Activated CD8-positive, alpha-beta T cell treated with anti-CD3 and anti-CD28 coated beads for 36 hours (primary cell): ENCODE data around the gene TMEM131. TPM values are rescaled to one million over a fixed set of nuclear protein-coding genes. Genes with fewer than 3 reads are reported as not detected.

Experiments used
- ATAC-seq: fragments of 200-7000 bp; cut with Tn5 transposase; one replicate; pipeline ENCODE4 v1.10.0; 2021; ENCODE audit warnings: mild to moderate bottlenecking, moderate library complexity
- CTCF ChIA-PET: fragments of 350-600 bp; sonication (Branson Sonifier 250); formaldehyde crosslinking; loops from one replicate; lab custom pipeline; 2021; ENCODE audit warnings: antibody characterized with exemption; lab: Charles Lee
- POLR2A ChIA-PET: fragments of 350-600 bp; sonication (Branson Sonifier 250); formaldehyde crosslinking; loops from one replicate; lab custom pipeline; 2021; ENCODE audit warnings: antibody characterized with exemption; lab: Charles Lee
- DNase-seq: peaks from one replicate; pipeline ENCODE4 v3.0.0-alpha.2; 2020
- H3K27ac Mint-ChIP-seq: one replicate; pipeline ENCODE4 v1.8.0; 2021; ENCODE audit warnings: mild to moderate bottlenecking, mixed read lengths
- H3K27me3 Mint-ChIP-seq: one replicate; pipeline ENCODE4 v1.8.0; 2021; ENCODE audit warnings: mixed read lengths
- H3K36me3 Mint-ChIP-seq: one replicate; pipeline ENCODE4 v1.8.0; 2021; ENCODE audit warnings: low read depth, mixed read lengths
- H3K4me1 Mint-ChIP-seq: one replicate; pipeline ENCODE4 v1.8.0; 2021; ENCODE audit warnings: low read depth, mixed read lengths
- H3K4me3 Mint-ChIP-seq: one replicate; pipeline ENCODE4 v1.8.0; 2021; ENCODE audit warnings: mild to moderate bottlenecking, moderate library complexity, mixed read lengths
- H3K9me3 Mint-ChIP-seq: one replicate; pipeline ENCODE4 v1.8.0; 2021; ENCODE audit warnings: mixed read lengths
- CTCF ChIP-seq: fragments of 200-600 bp; IDR thresholded peaks from one replicate; pipeline ENCODE4 v1.8.0; 2022; ENCODE audit warnings: antibody characterized with exemption, mild to moderate bottlenecking
- intact Hi-C: fragments of 100-400 bp; cut with micrococcal nuclease; formaldehyde crosslinking; loops from one replicate; pipeline ENCODE4 v1.10.0; 2022
- total RNA-seq, 2 experiments: library from RNA; stranded (reverse); gene quantifications; one replicate each; pipeline ENCODE4 v1.2.3, GENCODE V29; 2021

The TMEM131 gene
- total RNA-seq, 2 experiments from 2014 or later: 24.2 to 27.4 TPM

DNA sequence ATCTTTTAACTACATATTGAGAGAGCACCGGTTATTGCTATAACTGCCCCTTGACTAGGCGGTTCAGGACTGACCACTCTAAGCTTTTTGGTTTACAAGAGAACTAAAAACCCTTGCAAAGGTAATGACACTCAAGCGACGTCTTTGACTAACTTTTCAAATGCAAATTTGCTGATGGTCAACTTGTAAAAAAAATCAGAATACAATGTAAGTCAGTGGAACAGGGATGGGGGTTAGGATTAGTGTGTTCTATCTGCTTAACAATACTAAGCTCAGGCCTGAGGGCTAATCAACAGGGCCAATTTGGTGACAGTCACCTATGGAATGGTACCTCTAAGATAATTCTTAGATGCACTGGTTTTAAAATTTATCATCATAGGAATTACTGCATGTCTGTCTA is 225.3 kb downstream of the TMEM131 start:
- peaks cover 11% of the 10 kb centered on the region for H3K4me1 Mint-ChIP-seq
- no peak overlapping the region for H3K4me3 Mint-ChIP-seq
- ChIA-PET POLR2A (no interaction called here), CTCF (interaction anchor here (3.8 kb wide), 1 partner anchor 36 kb away, joined by 9 read pairs; no protein-coding TSS in a partner anchor)
- intact Hi-C loops: no loop called here
- no peak overlapping the region for H3K27ac Mint-ChIP-seq
- H3K36me3 Mint-ChIP-seq: peaks cover 5% of the 10 kb centered on the region
- ATAC-seq: no peak
- no peaks in the 10 kb centered on the region for H3K27me3 Mint-ChIP-seq
- DNase-seq: no peak
- TF ChIP-seq CTCF: no peak
- H3K9me3 Mint-ChIP-seq: no peaks in the 10 kb centered on the region

GRCh38 chr2:97769711-97770110 is 226.0 kb downstream of the TMEM131 start:
- DNase-seq (no peak), ATAC-seq (no peak)
- POLR2A ChIA-PET: interaction anchor here (1.0 kb wide), 1 partner anchor 8 kb away, joined by 3 read pairs; no protein-coding TSS in a partner anchor
- TF ChIP-seq CTCF: no peak
- Mint-ChIP-seq H3K4me1 (peaks cover 11% of the 10 kb centered on the region), H3K9me3 (no peaks in the 10 kb centered on the region), H3K27me3 (no peaks in the 10 kb centered on the region), H3K27ac (no peak overlapping the region), H3K36me3 (peaks cover 5% of the 10 kb centered on the region), H3K4me3 (no peak overlapping the region)
- CTCF ChIA-PET: interaction anchor here (3.8 kb wide), 1 partner anchor 37 kb away, joined by 9 read pairs; no protein-coding TSS in a partner anchor
- intact Hi-C loops: no loop called here

DNA sequence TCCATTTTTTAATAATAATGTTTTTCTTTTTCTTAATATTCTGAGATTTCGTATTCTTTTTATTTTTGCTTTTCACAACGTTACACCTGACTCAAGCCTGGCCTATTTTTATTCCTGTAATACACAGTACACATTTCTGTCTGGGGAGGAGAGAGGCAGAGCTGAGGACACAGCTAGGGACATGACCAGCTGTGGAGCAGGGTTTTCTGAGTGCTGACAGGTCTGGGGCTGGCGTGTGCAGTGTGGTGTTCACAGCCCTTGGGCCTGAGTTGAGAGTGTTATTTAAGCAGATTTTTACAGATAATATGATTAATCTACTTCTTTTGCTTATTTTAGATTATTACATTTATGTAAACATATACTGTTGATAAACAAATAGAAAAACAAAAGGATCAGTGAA is 226.4 kb downstream of the TMEM131 start:
- intact Hi-C loops: no loop called here
- ATAC-seq: no peak
- no peak for DNase-seq
- H3K9me3 Mint-ChIP-seq: no peaks in the 10 kb centered on the region
- H3K27me3 Mint-ChIP-seq: no peaks in the 10 kb centered on the region
- H3K4me1 Mint-ChIP-seq: peaks cover 11% of the 10 kb centered on the region
- H3K36me3 Mint-ChIP-seq: peaks cover 5% of the 10 kb centered on the region
- POLR2A ChIA-PET: interaction anchor here (1.0 kb wide), 1 partner anchor 9 kb away, joined by 3 read pairs; no protein-coding TSS in a partner anchor
- no peak overlapping the region for H3K27ac Mint-ChIP-seq
- TF ChIP-seq CTCF: no peak
- CTCF ChIA-PET: interaction anchor here (1.4 to 3.8 kb wide), 3 partner anchors 16 to 61 kb away, joined by 3 to 9 read pairs (median 4); no protein-coding TSS in a partner anchor
- H3K4me3 Mint-ChIP-seq: no peak overlapping the region

- intact Hi-C loops: no loop called here
- no peak overlapping the region for H3K27ac Mint-ChIP-seq
- H3K9me3 Mint-ChIP-seq: no peaks in the 10 kb centered on the region
- peaks cover 7% of the 10 kb centered on the region for H3K36me3 Mint-ChIP-seq
- POLR2A ChIA-PET: no interaction called here
- CTCF ChIA-PET: interaction anchor here (1.0 to 3.8 kb wide), 8 partner anchors 9 to 68 kb away, joined by 3 to 17 read pairs (median 8); no protein-coding TSS in a partner anchor
- peaks cover 20% of the 10 kb centered on the region for H3K4me1 Mint-ChIP-seq
- DNase-seq: no peak
- ATAC-seq: no peak
- no peak overlapping the region for H3K4me3 Mint-ChIP-seq
- TF ChIP-seq CTCF: no peak
- no peaks in the 10 kb centered on the region for H3K27me3 Mint-ChIP-seq
Measured at GRCh38 chr2:97766567-97766966, 229.2 kb downstream of the TMEM131 start.

GRCh38 chr2:97765933-97766332 is 229.8 kb downstream of the TMEM131 start:
- peaks cover 9% of the 10 kb centered on the region for H3K36me3 Mint-ChIP-seq
- TF ChIP-seq CTCF: no peak
- DNase-seq: no peak
- no peaks in the 10 kb centered on the region for H3K9me3 Mint-ChIP-seq
- no peaks in the 10 kb centered on the region for H3K27me3 Mint-ChIP-seq
- intact Hi-C loops: no loop called here
- POLR2A ChIA-PET: no interaction called here
- no peak overlapping the region for H3K27ac Mint-ChIP-seq
- peaks cover 23% of the 10 kb centered on the region for H3K4me1 Mint-ChIP-seq
- no peak overlapping the region for H3K4me3 Mint-ChIP-seq
- CTCF ChIA-PET: interaction anchor here (1.0 to 3.2 kb wide), 5 partner anchors 10 to 70 kb away, joined by 3 to 17 read pairs (median 6); no protein-coding TSS in a partner anchor
- no peak for ATAC-seq
